ENCODE results near the gene ADAM19.

DNA sequence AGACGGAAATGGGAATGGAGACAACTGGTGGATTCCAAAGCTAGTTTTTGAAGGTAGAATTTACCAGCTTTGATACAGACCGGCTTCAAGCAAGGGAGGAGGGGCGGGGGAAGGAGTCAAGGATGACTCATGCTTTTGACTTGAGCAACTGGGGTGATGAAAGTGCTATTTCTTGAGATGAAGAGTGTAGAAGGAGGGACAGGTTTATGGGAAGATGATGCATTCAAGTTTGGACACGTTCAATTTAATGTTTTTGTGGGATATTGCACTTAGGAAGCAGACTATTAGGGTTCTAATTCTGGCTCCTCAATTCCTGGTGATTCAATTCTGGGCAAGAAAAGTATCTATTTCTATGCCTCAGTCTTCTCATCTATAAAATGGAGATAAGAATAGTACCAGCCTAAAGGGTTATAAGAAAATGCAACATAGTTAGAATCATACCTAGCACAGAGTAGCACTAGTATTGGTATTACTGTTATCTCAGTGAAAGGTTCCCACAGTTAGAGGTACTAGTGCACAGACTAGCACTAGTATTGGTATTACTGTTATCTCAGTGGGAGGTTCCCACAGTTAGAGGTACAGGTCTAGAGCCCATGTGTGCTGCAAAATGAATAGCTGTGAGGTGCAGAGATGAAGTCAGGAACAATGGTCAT lies 110.9 kb downstream of the ADAM19 start:
- TF ChIP-seq, protein P1, sequence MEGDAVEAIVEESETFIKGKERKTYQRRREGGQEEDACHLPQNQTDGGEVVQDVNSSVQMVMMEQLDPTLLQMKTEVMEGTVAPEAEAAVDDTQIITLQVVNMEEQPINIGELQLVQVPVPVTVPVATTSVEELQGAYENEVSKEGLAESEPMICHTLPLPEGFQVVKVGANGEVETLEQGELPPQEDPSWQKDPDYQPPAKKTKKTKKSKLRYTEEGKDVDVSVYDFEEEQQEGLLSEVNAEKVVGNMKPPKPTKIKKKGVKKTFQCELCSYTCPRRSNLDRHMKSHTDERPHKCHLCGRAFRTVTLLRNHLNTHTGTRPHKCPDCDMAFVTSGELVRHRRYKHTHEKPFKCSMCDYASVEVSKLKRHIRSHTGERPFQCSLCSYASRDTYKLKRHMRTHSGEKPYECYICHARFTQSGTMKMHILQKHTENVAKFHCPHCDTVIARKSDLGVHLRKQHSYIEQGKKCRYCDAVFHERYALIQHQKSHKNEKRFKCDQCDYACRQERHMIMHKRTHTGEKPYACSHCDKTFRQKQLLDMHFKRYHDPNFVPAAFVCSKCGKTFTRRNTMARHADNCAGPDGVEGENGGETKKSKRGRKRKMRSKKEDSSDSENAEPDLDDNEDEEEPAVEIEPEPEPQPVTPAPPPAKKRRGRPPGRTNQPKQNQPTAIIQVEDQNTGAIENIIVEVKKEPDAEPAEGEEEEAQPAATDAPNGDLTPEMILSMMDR (IDR thresholded peaks at IDR 0.05; ENCODE audit: poor library complexity) = no peak
- TF ChIP-seq EZH2phosphoT487 (IDR thresholded peaks at IDR 0.05; ENCODE audit: low read depth, severe bottlenecking, unreplicated experiment) (no peak), EZH2 (IDR thresholded peaks at IDR 0.05; ENCODE audit: borderline replicate concordance) (no peak)
